ENCODE results near the gene GALP. TPM values are rescaled to one million over a fixed set of nuclear protein-coding genes. Genes with fewer than 3 reads are reported as not detected.
"Not testable (repeated sequence)": the region's sequence is repeated elsewhere in the genome, so short reads cannot be mapped to it uniquely, and the experiment has no call there.

Gene GALP
- not detected in 2 replicates for total RNA-seq

DNA sequence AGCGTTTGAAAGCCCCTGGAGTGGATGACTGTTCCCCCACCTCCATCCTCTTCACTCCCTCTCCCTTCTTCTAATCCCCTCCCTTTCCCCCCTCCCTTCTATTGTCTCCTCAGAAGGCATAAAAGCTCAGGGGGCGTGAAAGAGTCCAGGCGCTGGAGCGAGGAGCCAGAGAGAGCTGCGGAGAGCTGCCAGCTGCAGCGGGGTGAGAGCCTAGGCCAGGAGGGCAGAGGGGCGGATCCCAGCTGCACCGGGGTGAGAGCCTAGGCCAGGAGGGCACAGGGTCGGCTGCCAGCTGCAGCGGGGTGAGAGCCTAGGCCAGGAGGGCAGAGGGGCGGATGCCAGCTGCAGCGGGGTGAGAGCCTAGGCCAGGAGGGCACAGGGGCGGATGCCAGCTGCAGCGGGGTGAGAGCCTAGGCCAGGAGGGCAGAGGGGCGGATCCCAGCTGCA lies at the start of gene GALP:
GALP (plus strand) TSS at position 148 of the 447 bp plus-strand sequence. CDS start 1,101 bp downstream, outside the sequence.
- CTCF ChIA-PET, result interaction anchor here (0.9 kb wide), 1 partner anchor 99 kb away, joined by 3 read pairs; no protein-coding TSS in a partner anchor
- DNase-seq; POLR2A ChIA-PET; ATAC-seq (ENCODE audit: low read depth); H3K27ac Mint-ChIP-seq; H3K36me3 Mint-ChIP-seq (ENCODE audit: low read depth); H3K9me3 Mint-ChIP-seq; H3K4me1 Mint-ChIP-seq; H3K4me3 Mint-ChIP-seq; intact Hi-C loops (cut with micrococcal nuclease); H3K27me3 Mint-ChIP-seq: not testable (repeated sequence)

DNA sequence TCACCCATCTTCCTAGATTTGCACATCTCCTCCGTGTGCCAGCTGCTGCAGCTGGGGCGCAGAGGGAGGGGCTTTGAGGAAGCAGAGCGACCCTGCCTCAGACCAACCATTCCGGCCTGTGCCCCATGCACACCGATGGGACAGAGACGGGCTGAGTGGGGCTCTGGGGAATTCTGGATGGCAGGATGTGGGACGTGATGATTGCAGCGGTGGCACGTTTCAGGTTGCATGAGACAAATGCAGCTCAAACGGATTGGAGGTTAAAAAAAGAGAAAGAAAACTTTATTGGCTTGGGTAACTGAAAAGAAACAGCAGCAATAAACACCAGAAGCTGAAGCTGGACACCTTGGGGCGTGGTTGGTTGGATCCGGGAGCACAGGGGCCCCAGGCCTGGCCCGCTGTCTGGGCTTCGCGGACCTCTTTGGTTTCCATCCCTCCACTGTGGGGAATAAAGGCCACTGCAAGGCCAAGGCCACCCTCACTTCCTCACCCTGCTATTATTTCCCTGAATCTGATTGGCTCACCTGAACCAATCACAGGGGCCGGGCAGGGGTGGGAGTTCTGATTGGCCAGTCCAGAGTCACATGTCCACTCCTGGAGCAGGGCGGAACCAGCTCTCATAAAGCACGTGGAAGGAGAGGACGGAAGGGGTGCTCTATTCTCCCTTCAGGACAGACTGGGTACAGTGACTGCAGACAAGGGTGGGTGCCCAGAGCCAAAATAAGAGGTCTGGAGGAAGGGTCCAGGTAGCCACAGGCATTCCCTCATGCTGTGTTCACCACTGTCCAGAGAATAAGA lies 48.6 kb upstream of the GALP start:
- intact Hi-C loops (cut with micrococcal nuclease), result no loop called here
- no peaks in the 10 kb centered on the region for H3K9me3 Mint-ChIP-seq
- H3K27ac Mint-ChIP-seq, result no peak overlapping the region
- no peak for ATAC-seq (ENCODE audit: low read depth)
- TF ChIP-seq, protein P1, sequence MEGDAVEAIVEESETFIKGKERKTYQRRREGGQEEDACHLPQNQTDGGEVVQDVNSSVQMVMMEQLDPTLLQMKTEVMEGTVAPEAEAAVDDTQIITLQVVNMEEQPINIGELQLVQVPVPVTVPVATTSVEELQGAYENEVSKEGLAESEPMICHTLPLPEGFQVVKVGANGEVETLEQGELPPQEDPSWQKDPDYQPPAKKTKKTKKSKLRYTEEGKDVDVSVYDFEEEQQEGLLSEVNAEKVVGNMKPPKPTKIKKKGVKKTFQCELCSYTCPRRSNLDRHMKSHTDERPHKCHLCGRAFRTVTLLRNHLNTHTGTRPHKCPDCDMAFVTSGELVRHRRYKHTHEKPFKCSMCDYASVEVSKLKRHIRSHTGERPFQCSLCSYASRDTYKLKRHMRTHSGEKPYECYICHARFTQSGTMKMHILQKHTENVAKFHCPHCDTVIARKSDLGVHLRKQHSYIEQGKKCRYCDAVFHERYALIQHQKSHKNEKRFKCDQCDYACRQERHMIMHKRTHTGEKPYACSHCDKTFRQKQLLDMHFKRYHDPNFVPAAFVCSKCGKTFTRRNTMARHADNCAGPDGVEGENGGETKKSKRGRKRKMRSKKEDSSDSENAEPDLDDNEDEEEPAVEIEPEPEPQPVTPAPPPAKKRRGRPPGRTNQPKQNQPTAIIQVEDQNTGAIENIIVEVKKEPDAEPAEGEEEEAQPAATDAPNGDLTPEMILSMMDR (IDR thresholded peaks at IDR 0.05), result no peak
- CTCF ChIA-PET, result no interaction called here
- POLR2A ChIA-PET, result interaction anchor here (0.8 to 0.9 kb wide), 2 partner anchors 8 to 9 kb away, joined by 3 to 9 read pairs; no protein-coding TSS in a partner anchor
- DNase-seq, result no peak
- H3K36me3 Mint-ChIP-seq (ENCODE audit: low read depth), result no peaks in the 10 kb centered on the region
- peaks cover 2% of the 10 kb centered on the region for H3K4me1 Mint-ChIP-seq
- no peaks in the 10 kb centered on the region for H3K27me3 Mint-ChIP-seq
- H3K4me3 Mint-ChIP-seq, result no peak overlapping the region

DNA sequence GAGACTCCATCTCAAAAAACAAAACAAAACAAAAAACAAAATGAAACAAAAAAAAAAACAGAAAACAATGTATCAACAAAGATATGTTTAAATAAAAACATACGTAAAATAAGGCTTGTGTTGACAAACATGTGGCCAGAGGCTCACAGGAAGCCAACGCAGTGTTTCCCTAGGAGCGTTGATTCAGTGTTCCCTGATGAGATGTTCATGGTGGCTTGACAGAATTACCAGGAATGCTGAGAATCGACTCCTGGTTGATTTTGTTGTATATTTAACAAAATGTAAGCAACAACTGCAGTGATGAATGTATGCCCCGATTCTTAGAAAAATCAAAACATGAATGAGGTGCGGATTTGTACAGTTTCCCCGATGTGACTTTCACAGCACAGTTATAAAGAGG lies 45.8 kb upstream of the GALP start:
- no peaks in the 10 kb centered on the region for H3K27me3 Mint-ChIP-seq
- H3K27ac Mint-ChIP-seq, result no peak overlapping the region
- H3K9me3 Mint-ChIP-seq, result no peaks in the 10 kb centered on the region
- no peak overlapping the region for H3K4me3 Mint-ChIP-seq
- intact Hi-C loops (cut with micrococcal nuclease), result no loop called here
- H3K36me3 Mint-ChIP-seq (ENCODE audit: low read depth), result no peaks in the 10 kb centered on the region
- ChIA-PET POLR2A (no interaction called here), CTCF (no interaction called here)
- H3K4me1 Mint-ChIP-seq, result peaks cover 9% of the 10 kb centered on the region
- TF ChIP-seq, protein P1 (IDR thresholded peaks at IDR 0.05), result no peak
- ATAC-seq (ENCODE audit: low read depth) (no peak), DNase-seq (no peak)

DNA sequence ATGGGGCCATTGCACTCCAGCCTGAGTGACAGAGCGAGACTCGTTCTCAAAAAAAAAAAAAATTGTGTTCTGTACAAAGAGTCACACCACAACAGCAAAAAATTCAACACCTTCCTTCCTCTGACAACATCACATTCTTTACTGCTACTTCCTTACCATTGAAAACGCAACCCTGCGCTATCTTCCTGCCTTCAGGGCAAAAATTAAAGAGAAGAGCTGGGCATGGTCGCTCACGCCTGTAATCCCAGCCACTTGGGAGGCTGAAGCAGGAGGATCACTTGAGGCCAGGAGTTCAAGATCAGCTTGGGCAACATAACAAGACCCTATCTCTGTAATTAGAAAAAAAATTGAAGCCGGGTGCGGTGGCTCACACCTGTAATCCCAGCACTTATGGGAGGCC lies 44.2 kb upstream of the GALP start:
- Mint-ChIP-seq H3K9me3 (no peaks in the 10 kb centered on the region), H3K4me1 (peaks cover 9% of the 10 kb centered on the region), H3K4me3 (no peak overlapping the region), H3K36me3 (ENCODE audit: low read depth) (no peaks in the 10 kb centered on the region), H3K27ac (no peak overlapping the region), H3K27me3 (no peaks in the 10 kb centered on the region)
- no peak for DNase-seq
- POLR2A ChIA-PET, result no interaction called here
- intact Hi-C loops (cut with micrococcal nuclease), result no loop called here
- TF ChIP-seq, protein P1 (IDR thresholded peaks at IDR 0.05), result no peak
- CTCF ChIA-PET, result no interaction called here
- no peak for ATAC-seq (ENCODE audit: low read depth)

DNA sequence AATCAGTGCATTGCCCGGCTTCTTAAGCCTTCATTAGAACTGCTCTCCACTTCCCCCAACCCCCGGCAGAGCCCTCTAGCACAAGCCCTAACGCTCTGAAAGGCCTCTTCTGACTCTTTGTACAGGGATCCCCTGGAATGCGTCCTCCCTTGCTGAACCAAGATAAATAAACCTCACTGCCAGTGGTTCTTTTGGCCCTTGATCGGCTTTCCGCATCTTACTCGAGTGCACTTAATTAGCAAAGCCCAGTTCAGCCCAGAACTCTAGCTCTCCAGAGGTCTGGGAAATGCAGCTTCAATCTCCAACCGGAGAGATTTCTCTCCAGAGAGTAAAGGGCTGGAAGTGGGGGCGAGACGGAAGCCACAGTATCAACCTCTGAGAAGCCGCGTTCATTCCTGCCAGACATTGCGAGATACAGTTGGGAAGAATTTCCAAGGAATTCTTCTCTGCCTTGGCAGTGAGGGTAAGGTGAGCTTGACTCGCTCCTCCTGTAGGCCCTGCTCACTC lies 43.4 kb upstream of the GALP start:
- H3K9me3 Mint-ChIP-seq, result no peaks in the 10 kb centered on the region
- no peak for DNase-seq

More for the DNA sequence above, 43.4 kb upstream of the GALP start:
- H3K4me3 Mint-ChIP-seq, result no peak overlapping the region
- H3K27me3 Mint-ChIP-seq, result no peaks in the 10 kb centered on the region
- TF ChIP-seq, protein P1 (IDR thresholded peaks at IDR 0.05), result no peak
- H3K4me1 Mint-ChIP-seq, result peaks cover 9% of the 10 kb centered on the region
- no peaks in the 10 kb centered on the region for H3K36me3 Mint-ChIP-seq (ENCODE audit: low read depth)
- POLR2A ChIA-PET, result interaction anchor here (2.9 kb wide), 1 partner anchor 11 kb away, joined by 19 read pairs; the partner anchor contains the start of gene ZNF787
- no peak for ATAC-seq (ENCODE audit: low read depth)
- CTCF ChIA-PET, result interaction anchor here (1.0 kb wide), 1 partner anchor 52 kb away, joined by 3 read pairs; no protein-coding TSS in a partner anchor
- peak overlapping the region; percentile 50 for H3K27ac Mint-ChIP-seq
- intact Hi-C loops (cut with micrococcal nuclease), result no loop called here
